Brain microvascular endothelial cell (primary cell): ENCODE measurements around the gene CALN1.
"Not testable (repeated sequence)": the region's sequence is repeated elsewhere in the genome, so short reads cannot be mapped to it uniquely, and the experiment has no call there.

Source experiments
- DNase-seq: peaks from one replicate; pipeline ENCODE4 v3.0.0-alpha.2; 2020
- H3K27ac ChIP-seq: fragments of 250-450 bp; sonication (Bioruptor Pico); 2 replicates; pipeline ENCODE4 v1.5.1; 2020; ENCODE audit warnings: mild to moderate bottlenecking, moderate library complexity
- H3K27me3 ChIP-seq: fragments of 250-450 bp; sonication (Bioruptor Pico); replicated peaks from 2 replicates; pipeline ENCODE4 v1.5.1; 2020; ENCODE audit warnings: mild to moderate bottlenecking
- H3K36me3 ChIP-seq: fragments of 250-450 bp; sonication (Bioruptor Pico); replicated peaks from 2 replicates; pipeline ENCODE4 v1.5.1; 2020; ENCODE audit warnings: mild to moderate bottlenecking
- H3K4me3 ChIP-seq: 2 replicates; pipeline ENCODE4 v1.5.1; 2011; ENCODE audit warnings: low read depth, mild to moderate bottlenecking, control low read depth, low read length, moderate library complexity
- in situ Hi-C: cut with HindIII; loops from 2 replicates; pipeline ENCODE4 v1.10.0; 2017; ENCODE audit warnings: low sequenced_read_pairs, low pct_ligation_motif_present
- TF ChIP-seq, protein P1 (sequence below): IDR thresholded peaks from 2 replicates; pipeline ENCODE4 v1.5.1; 2011; ENCODE audit warnings: low read depth, mild to moderate bottlenecking, moderate library complexity, low read length, control low read depth, inconsistent platforms; ENCODE audit errors: missing control alignments

Gene CALN1

DNA sequence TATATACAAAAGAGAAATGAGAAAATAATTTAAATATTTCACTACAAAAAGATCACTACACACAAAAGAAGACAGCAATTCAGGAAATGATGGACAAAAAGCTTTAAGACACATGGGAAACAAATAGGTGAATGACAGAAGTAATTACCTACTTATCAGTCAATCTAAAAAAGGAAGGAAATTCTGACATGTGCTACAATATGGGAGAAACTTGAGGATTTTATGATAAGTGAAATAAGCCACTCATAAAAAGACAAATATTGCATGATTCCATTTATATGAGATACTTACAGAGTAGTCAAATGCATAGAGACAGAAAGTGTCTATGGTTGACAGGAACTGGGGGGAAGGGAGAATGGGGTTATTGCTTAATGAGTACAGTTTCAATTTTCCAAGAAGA lies 339.2 kb downstream of the CALN1 start:
- TF ChIP-seq, protein P1, sequence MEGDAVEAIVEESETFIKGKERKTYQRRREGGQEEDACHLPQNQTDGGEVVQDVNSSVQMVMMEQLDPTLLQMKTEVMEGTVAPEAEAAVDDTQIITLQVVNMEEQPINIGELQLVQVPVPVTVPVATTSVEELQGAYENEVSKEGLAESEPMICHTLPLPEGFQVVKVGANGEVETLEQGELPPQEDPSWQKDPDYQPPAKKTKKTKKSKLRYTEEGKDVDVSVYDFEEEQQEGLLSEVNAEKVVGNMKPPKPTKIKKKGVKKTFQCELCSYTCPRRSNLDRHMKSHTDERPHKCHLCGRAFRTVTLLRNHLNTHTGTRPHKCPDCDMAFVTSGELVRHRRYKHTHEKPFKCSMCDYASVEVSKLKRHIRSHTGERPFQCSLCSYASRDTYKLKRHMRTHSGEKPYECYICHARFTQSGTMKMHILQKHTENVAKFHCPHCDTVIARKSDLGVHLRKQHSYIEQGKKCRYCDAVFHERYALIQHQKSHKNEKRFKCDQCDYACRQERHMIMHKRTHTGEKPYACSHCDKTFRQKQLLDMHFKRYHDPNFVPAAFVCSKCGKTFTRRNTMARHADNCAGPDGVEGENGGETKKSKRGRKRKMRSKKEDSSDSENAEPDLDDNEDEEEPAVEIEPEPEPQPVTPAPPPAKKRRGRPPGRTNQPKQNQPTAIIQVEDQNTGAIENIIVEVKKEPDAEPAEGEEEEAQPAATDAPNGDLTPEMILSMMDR: no peak
- no peak for DNase-seq
- in situ Hi-C loops: no loop called here
- no peak overlapping the region for H3K27ac ChIP-seq
- no peaks in the 10 kb centered on the region for H3K27me3 ChIP-seq
- H3K36me3 ChIP-seq: no peaks in the 10 kb centered on the region
- no peak overlapping the region for H3K4me3 ChIP-seq

DNA sequence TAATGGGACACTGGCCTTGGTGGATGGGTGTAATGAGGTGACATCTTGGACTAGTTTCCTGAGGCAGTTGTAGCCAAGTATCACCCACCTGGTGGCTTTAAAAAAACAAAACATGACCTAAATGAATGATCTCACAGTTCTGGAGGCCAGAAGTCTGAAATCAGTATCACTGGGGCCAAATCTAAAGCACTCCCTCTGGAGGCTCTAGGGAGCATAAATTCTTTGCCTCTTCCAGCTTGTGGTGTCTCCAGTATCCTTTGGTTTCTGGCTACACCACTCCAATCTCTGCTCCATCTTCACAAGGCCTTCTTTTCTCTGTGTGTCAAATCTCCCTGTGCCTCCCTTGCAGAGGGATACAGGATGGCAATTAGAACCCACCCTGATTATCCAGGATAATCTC lies 342.9 kb downstream of the CALN1 start:
- DNase-seq: no peak
- H3K27ac ChIP-seq: no peak overlapping the region
- TF ChIP-seq, protein P1: no peak
- in situ Hi-C loops: no loop called here
- H3K27me3 ChIP-seq: no peaks in the 10 kb centered on the region
- H3K4me3 ChIP-seq: no peak overlapping the region
- no peaks in the 10 kb centered on the region for H3K36me3 ChIP-seq

DNA sequence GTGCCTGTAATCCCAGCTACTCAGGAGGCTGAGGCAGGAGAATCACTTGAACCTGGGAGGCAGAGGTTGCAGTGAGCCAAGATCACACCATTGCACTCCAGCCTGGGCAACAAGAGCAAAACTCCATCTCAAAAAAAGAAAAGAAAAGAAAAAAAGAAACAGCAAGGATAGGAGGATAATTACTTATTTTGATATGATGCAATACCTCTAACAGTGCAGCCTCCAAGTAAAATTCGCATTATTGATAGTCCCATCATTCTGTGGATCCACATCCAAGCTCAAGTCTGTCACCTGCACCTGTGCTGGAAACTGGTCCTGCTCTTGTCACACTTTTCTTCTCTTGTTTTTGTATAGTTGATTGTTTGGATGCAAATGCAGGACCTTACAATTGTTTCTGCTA lies 346.4 kb downstream of the CALN1 start:
- H3K4me3 ChIP-seq, H3K27me3 ChIP-seq, H3K27ac ChIP-seq, H3K36me3 ChIP-seq, DNase-seq, in situ Hi-C loops: not testable (repeated sequence)

DNA sequence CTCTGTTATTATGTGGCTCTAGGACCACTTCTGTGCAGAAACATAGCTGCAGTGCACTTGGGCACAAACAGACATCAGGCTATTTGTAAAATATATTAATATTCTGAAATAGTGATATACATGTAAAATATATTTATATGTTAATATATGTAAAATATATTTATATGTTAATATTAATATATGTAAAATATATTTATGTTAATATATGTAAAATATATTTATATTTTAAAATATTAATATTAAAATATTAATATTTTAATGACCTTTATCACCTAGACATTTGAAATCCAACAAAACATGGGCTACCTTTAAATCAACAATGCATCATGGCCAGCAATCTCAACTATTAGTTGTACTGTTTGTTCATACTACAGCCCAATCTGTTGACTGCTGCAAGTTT lies 347.2 kb downstream of the CALN1 start:
- no peak overlapping the region for H3K4me3 ChIP-seq
- H3K36me3 ChIP-seq: no peaks in the 10 kb centered on the region
- TF ChIP-seq, protein P1: no peak
- in situ Hi-C loops: no loop called here
- no peak overlapping the region for H3K27ac ChIP-seq
- no peaks in the 10 kb centered on the region for H3K27me3 ChIP-seq
- no peak for DNase-seq

DNA sequence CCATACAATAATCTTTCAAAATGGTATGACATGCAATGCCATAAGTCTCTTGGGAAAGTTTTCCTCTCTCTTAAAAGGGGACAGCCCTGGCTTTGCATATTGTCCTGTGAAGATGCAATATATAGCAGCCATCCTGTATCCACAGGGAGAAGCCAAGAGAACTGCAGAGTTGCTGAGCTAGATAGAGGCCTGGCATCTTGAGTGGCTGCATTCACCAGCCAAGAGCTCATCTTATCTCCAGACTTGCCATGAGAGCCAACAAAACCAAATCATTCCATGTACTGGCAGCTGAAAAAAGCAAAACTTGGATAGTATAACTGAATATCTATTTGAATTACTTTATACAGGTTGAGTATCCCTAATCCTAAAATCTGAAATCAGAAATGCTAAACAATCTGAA lies 348.8 kb downstream of the CALN1 start:
- H3K27ac ChIP-seq: no peak overlapping the region
- no peak for DNase-seq
- TF ChIP-seq, protein P1: no peak
- H3K27me3 ChIP-seq: no peaks in the 10 kb centered on the region
- no peak overlapping the region for H3K4me3 ChIP-seq
- no peaks in the 10 kb centered on the region for H3K36me3 ChIP-seq
- in situ Hi-C loops: no loop called here

DNA sequence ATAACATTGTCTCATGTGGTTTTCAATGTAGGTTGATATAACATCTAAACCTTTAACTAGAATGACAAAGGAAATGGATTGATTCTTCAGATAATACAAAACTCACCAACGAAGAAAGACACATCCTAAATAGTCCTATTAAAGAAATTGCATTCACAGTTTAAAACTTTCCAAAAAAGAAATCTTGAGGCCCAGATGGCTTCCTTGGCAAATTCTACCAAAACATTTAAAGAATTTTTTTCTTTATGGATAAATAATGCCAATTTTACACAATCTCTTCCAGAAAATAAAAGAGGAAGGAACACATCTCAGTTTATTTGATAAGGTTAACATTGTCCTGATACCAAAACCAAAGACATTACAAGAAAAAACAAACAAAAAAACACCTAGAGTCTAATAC lies 349.5 kb downstream of the CALN1 start:
- no peak overlapping the region for H3K4me3 ChIP-seq
- no peak for DNase-seq
- in situ Hi-C loops: no loop called here
- no peaks in the 10 kb centered on the region for H3K36me3 ChIP-seq
- TF ChIP-seq, protein P1: no peak
- H3K27me3 ChIP-seq: no peaks in the 10 kb centered on the region
- H3K27ac ChIP-seq: no peak overlapping the region
